Measurements from ENCODE around the gene COX7A2L.

COX7A2L gene

GRCh38 chr2:42338567-42339190, 22.3 kb downstream of the COX7A2L start:
- TF ChIP-seq CTCF (IDR thresholded peaks at IDR 0.05; ENCODE audit: low read length) (no peak), EZH2 (IDR thresholded peaks at IDR 0.05; ENCODE audit: borderline replicate concordance, low read length) (no peak)

GRCh38 chr2:42337846-42338566, 23.0 kb downstream of the COX7A2L start:
- no peaks in the 10 kb centered on the region for H4K20me1 ChIP-seq (ENCODE audit: insufficient read depth, low read length)
- no peaks in the 10 kb centered on the region for H3K4me1 ChIP-seq (ENCODE audit: insufficient read depth, low read length, severe bottlenecking)
- no peak for TF ChIP-seq EZH2 (IDR thresholded peaks at IDR 0.05; ENCODE audit: borderline replicate concordance, low read length)
- no peak for TF ChIP-seq CTCF (IDR thresholded peaks at IDR 0.05; ENCODE audit: low read length)
- H3K9me3 ChIP-seq (ENCODE audit: low read length): no peaks in the 10 kb centered on the region
- H3K79me2 ChIP-seq (ENCODE audit: insufficient read depth, low read length): no peaks in the 10 kb centered on the region
- H3K4me2 ChIP-seq (ENCODE audit: low read length): no peak overlapping the region
- H3K36me3 ChIP-seq (ENCODE audit: insufficient read depth, low read length): peaks cover 47% of the 10 kb centered on the region
- no peak overlapping the region for H3K27ac ChIP-seq (ENCODE audit: low read depth, low read length, poor library complexity, severe bottlenecking)
- no peaks in the 10 kb centered on the region for H3K27me3 ChIP-seq (ENCODE audit: insufficient read depth, low read length)
- H3K9ac ChIP-seq (ENCODE audit: low read length): no peak overlapping the region
- H3K4me3 ChIP-seq (ENCODE audit: low read depth, low read length, poor library complexity, severe bottlenecking): no peak overlapping the region
- H2AFZ ChIP-seq (ENCODE audit: low read length): no peak overlapping the region
- no peaks in the 10 kb centered on the region for H3K9me2 ChIP-seq (ENCODE audit: low read depth, low read length)
- H3F3A ChIP-seq (ENCODE audit: insufficient read depth, low read length): no peaks in the 10 kb centered on the region

More at GRCh38 chr2:42338567-42339190, 22.3 kb downstream of the COX7A2L start:
- no peak overlapping the region for H2AFZ ChIP-seq (ENCODE audit: low read length)
- H4K20me1 ChIP-seq (ENCODE audit: insufficient read depth, low read length): no peaks in the 10 kb centered on the region
- no peaks in the 10 kb centered on the region for H3K27me3 ChIP-seq (ENCODE audit: insufficient read depth, low read length)
- no peaks in the 10 kb centered on the region for H3F3A ChIP-seq (ENCODE audit: insufficient read depth, low read length)
- no peak overlapping the region for H3K4me3 ChIP-seq (ENCODE audit: low read depth, low read length, poor library complexity, severe bottlenecking)
- H3K36me3 ChIP-seq (ENCODE audit: insufficient read depth, low read length): peaks cover 41% of the 10 kb centered on the region
- H3K9ac ChIP-seq (ENCODE audit: low read length): no peak overlapping the region
- H3K27ac ChIP-seq (ENCODE audit: low read depth, low read length, poor library complexity, severe bottlenecking): no peak overlapping the region
- H3K9me2 ChIP-seq (ENCODE audit: low read depth, low read length): no peaks in the 10 kb centered on the region
- H3K4me2 ChIP-seq (ENCODE audit: low read length): no peak overlapping the region
- no peaks in the 10 kb centered on the region for H3K79me2 ChIP-seq (ENCODE audit: insufficient read depth, low read length)
- no peaks in the 10 kb centered on the region for H3K9me3 ChIP-seq (ENCODE audit: low read length)
- no peaks in the 10 kb centered on the region for H3K4me1 ChIP-seq (ENCODE audit: insufficient read depth, low read length, severe bottlenecking)

- TF ChIP-seq CTCF (IDR thresholded peaks at IDR 0.05; ENCODE audit: low read length) (no peak), EZH2 (IDR thresholded peaks at IDR 0.05; ENCODE audit: borderline replicate concordance, low read length) (no peak)
- H2AFZ ChIP-seq (ENCODE audit: low read length): no peak overlapping the region
Observed at GRCh38 chr2:42337356-42337820, 23.6 kb downstream of the COX7A2L start.

More at GRCh38 chr2:42337356-42337820, 23.6 kb downstream of the COX7A2L start:
- peaks cover 54% of the 10 kb centered on the region for H3K36me3 ChIP-seq (ENCODE audit: insufficient read depth, low read length)
- H3K4me1 ChIP-seq (ENCODE audit: insufficient read depth, low read length, severe bottlenecking): no peaks in the 10 kb centered on the region
- H3K27ac ChIP-seq (ENCODE audit: low read depth, low read length, poor library complexity, severe bottlenecking): no peak overlapping the region
- H4K20me1 ChIP-seq (ENCODE audit: insufficient read depth, low read length): no peaks in the 10 kb centered on the region
- H3K4me3 ChIP-seq (ENCODE audit: low read depth, low read length, poor library complexity, severe bottlenecking): no peak overlapping the region
- no peaks in the 10 kb centered on the region for H3K9me2 ChIP-seq (ENCODE audit: low read depth, low read length)
- H3K79me2 ChIP-seq (ENCODE audit: insufficient read depth, low read length): no peaks in the 10 kb centered on the region
- H3K27me3 ChIP-seq (ENCODE audit: insufficient read depth, low read length): no peaks in the 10 kb centered on the region
- no peaks in the 10 kb centered on the region for H3F3A ChIP-seq (ENCODE audit: insufficient read depth, low read length)
- no peaks in the 10 kb centered on the region for H3K9me3 ChIP-seq (ENCODE audit: low read length)
- H3K9ac ChIP-seq (ENCODE audit: low read length): no peak overlapping the region
- no peak overlapping the region for H3K4me2 ChIP-seq (ENCODE audit: low read length)
